ENCODE measurements around the gene MGAT5.

MGAT5 gene

GRCh38 chr2:134482766-134483340, 229.0 kb downstream of the MGAT5 start:
- no peak for DNase-seq

DNA sequence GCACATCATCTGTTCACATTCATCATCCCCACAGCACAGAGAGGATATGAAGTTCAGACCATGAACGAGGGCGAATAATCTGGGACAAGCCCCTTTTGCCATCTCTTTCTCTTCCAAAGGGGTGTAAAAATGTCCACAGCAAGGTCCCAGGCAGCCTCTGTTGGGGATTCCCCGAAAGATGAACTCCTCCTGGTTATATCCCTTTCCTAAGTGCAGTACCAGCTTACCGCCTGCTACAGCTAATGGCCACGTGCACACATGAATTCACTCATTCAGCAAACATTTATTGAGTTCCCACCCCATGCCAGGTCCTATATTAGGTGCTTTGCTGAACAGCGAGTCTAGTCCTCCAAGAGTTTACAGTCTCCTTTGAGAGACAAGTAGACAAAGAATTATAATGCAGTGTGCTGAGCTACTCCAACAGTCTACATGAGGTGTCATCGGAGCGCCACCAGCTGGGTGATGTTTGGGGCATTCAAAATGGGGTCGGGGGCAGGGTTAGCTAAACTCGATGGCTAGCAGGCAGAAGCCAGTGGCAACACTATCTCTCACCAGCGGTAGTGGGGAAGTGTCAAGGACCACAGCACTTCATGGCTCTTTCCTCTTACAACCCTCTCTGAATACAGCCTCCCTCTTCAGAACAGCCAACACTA, 236.0 kb downstream of the MGAT5 start:
- DNase-seq = no peak

GRCh38 chr2:134490559-134490958, 236.7 kb downstream of the MGAT5 start:
- no peak for DNase-seq

GRCh38 chr2:134491022-134491421, 237.2 kb downstream of the MGAT5 start:
- no peak for DNase-seq

DNA sequence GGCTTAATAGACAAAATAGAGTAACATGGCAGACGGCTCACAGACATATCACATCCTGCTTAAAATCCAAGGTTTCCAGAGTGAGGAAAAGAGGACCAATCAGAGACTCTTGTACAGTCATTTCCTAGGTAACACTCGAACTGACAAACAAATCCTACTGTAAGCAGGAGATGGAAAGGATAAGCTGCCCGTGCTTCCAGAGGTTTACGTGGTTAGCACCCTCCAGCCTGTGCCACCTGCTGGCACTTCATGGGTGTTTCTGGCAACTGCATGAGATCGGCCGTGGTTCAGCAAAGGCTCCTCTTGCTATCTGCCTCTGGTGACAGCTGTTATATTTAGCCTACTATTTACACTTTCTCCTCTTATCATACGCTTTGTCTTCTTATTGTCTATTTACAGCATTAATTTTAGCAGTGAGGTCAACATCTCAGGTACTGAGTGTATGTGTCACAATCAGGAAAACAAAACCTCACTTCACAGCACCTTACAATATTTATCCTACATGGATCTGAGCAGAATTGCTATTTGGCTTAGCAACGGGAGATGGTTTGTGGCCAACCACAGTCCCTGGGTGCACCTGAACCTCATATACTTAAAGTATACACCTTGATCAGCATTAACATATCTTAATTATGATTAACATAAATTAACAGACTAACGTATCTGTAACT, 238.0 kb downstream of the MGAT5 start:
- no peak for DNase-seq

- no peak for DNase-seq
These were observed 239.9 kb downstream of the MGAT5 start for GRCh38 chr2:134493797-134494196.

GRCh38 chr2:134498654-134499053, 244.8 kb downstream of the MGAT5 start:
- no peak for DNase-seq

DNA sequence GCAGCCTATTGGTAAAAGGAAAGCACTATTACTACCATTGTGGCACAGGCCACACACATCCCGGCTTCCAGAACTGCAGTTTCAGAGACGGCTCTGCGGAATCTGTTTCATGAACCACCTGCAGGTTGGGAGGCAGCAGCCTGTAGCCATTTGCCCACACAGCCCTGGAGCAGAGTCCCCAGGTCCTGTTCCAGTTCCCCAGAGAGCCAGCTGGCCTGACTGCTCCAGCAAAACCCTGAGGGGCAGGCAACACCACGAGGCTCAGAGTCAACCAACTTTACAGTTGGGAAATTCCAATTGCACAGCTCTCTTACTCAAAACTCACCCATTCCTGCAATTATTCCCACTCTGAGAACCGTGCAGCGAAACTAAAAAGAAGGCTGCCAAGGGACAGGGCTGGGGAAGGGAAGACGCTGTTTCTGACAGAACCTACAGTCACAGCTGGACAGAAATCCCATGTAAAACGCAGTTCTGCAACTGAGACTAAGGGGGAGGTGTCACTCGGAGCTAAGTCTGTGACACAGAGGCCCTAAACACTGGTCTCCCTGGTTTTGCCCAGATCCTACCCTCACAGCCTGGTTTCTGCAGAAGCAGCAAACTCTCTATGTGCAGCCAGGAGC, 245.5 kb downstream of the MGAT5 start:
- no peak for DNase-seq

- DNase-seq = no peak
These were observed 246.5 kb downstream of the MGAT5 start for GRCh38 chr2:134500211-134500935.

GRCh38 chr2:134501476-134502091, 247.7 kb downstream of the MGAT5 start:
- DNase-seq = no peak

DNA sequence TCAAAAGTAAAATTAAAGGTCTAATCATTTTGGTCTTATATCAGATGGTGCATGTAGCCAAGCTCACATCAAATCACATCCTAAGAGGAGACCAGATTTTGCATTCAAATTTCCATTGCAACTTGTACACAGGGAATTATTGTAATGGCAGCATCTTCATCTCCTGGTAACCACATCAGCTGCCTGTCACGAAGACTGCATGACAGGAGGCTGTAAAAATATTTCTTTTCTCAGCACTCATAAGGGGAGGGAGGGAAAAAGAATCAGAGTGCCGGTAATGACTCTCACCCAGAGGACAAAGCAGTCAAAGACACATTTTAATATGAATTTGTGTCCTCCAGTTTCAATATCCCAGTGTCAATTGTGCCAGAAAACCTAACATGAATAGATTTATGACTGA, 248.2 kb downstream of the MGAT5 start:
- no peak for DNase-seq
